Head of caudate nucleus (tissue), 42 donors: ENCODE measurements around the gene UBR1.
A peak's percentile ranks its signal among the peaks of the same experiment; 100 is the strongest.
"Not testable (repeated sequence)": the region's sequence is repeated elsewhere in the genome, so short reads cannot be mapped to it uniquely, and the experiment has no call there.

Source experiments
- DNase-seq, 42 donors: peaks; one replicate each; pipeline versions ENCODE4 v3.0.0 to v3.0.0-alpha.2; 2020 to 2021; ENCODE audit warnings: mixed read lengths in 7 of 42
- intact Hi-C: fragments of 100-400 bp; cut with DNase I; formaldehyde crosslinking; loops from one replicate; pipeline ENCODE4 v1.15.0; 2022

The UBR1 gene

GRCh38 chr15:42929306-42929848, 176.5 kb downstream of the UBR1 start:
- intact Hi-C loops: loop anchor here (10.0 kb wide), 1 partner anchor 225 kb away; no protein-coding TSS in a partner anchor
- DNase-seq: no peak

GRCh38 chr15:42921342-42921731, 184.5 kb downstream of the UBR1 start:
- intact Hi-C loops: loop anchor here (5.0 to 10.0 kb wide), 2 partner anchors 184 to 217 kb away; partner anchors contain the start of gene CDAN1
- peak in 41 of 42 donors; percentile 17 to 78 (median 46) for DNase-seq

DNA sequence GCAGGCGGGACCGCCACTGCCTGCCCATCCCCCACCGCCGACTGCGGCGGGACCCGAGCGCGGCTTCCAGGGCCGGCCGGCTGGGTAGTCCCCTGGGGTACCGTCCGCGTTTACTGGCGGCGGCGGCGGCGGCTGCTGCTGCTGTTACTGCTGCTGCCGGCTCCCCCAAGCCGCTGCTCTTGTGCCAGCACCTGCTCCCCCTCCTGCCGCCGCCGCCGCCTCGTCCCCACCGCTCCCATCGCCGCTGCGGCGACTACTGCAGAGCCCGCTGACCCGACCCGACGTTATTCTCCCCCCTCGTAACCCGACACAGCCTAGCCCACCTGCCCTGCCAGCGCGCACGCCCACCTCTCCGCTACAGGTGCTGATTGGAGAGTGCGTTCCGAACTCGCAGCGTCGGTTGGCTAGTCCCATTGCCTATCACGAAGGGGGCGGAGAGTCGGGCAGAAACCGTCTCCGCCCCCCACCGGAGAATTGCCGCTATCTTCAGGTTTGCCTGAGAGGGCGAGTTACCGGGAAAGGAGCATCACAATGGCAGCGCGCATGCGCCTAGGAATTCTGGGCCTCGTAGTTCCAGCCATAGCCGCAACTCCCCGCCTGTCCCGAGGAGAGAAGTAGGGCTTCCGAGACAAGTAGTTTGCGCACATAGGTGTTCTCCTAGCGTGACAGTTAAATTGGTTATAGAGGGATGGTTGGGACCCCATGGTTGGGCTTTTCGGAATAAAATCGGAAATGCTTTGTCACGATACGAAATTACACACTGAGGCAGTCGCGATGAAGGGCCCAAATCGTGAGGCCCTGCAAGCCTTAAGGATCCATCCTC, 185.1 kb downstream of the UBR1 start, which contains the start of gene TTBK2:
TTBK2 (minus strand) TSS at position 260 of the 823 bp plus-strand sequence. CDS start 42,161 bp downstream, outside the sequence.
- intact Hi-C loops: loop anchor here (5.0 to 10.0 kb wide), 2 partner anchors 183 to 216 kb away; partner anchors contain the start of gene CDAN1
- peak; percentile 97 to 100 (median 99) for DNase-seq

DNA sequence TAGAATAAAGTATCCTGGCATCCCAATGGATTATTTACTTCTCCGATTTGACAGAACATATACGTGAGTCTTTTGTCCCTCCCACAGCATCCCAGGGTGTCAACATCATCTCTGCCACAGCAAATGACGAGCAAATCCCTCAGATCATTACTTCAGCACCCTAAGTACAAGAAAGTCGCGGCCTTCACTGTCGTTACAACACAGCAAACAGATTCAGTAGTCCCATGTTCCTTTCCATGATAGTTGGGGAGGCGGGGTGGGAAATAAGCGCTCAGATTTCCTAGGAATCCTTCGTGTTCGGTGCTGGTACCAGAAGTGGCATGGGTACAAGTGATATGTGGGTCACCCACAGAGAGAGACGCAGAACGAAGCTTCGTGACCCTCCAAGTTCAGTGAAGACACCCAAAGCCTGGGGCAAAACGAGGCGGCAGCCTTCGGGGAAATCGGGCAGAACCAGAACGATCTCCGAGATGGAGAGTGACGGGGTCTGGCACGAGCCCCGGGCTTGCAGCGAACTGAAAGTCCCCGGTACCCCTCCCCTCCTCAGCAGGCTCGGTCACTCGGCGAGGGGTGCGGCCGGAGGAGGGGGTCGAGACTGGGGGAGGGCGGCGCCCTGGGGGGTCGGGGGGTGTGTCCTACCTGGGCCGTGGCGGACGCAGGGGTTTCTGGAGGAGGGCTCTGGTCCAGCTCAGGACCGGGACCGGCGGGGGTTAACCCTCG, 185.9 kb downstream of the UBR1 start:
- peak in 38 of 42 donors; percentile 3 to 69 (median 33) for DNase-seq
- intact Hi-C loops: loop anchor here (5.0 to 10.0 kb wide), 2 partner anchors 183 to 215 kb away; partner anchors contain the start of gene CDAN1

GRCh38 chr15:42919308-42919707, 186.5 kb downstream of the UBR1 start:
- intact Hi-C loops: no loop called here
- no peak for DNase-seq

DNA sequence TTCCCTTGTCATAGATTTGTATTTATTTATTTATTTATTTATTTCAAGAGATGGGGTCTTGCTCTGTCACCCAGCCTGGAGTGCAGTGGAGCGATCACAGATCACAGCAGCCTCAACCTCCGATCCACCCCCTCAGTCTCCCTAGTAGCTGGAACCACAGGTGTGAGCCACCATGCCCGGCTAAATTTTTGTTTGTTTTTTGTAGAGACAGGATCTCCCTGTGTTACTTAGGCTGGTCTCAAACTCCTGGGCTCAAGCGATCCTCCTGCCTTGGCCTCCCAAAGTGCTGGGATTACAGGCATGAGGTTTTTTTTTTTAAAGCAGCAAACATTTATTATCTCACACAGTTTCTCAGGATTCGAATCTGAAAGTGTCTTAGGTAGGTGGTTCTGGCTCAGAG, 187.8 kb downstream of the UBR1 start:
- intact Hi-C loops: no loop called here

DNA sequence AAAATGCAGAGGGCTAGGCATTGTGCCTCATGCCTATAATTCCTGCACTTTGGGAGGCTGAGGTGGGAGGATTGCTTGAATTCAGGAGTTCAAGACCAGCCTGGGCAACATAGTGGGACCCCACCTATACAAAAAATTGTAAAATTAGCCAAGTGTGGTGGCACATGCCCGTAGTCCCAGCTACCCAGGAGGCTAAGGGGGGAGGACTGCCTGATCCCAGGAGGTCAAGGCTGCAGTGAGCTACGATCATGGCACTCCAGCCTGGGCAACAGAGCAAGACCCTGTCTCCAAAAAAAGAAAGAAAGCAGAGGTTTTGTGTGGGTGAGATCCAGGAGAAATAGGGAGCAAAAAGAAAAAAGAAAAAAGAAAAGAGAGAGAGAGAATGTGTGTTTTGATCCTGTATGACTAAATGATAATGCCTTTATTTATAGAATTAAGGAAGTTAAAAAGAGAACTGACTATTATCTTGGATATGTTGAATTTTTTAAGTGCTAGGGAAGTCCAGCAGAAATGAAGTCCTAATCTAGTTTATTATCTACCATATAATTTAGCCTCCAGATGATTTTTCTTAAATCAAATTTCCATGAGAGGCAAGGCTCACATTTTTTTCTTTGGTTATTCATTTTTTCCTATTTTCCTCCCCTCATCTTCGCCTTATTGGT, 190.1 kb downstream of the UBR1 start:
- intact Hi-C loops: no loop called here

More for the DNA sequence above, 187.8 kb downstream of the UBR1 start:
- DNase-seq: no peak

DNA sequence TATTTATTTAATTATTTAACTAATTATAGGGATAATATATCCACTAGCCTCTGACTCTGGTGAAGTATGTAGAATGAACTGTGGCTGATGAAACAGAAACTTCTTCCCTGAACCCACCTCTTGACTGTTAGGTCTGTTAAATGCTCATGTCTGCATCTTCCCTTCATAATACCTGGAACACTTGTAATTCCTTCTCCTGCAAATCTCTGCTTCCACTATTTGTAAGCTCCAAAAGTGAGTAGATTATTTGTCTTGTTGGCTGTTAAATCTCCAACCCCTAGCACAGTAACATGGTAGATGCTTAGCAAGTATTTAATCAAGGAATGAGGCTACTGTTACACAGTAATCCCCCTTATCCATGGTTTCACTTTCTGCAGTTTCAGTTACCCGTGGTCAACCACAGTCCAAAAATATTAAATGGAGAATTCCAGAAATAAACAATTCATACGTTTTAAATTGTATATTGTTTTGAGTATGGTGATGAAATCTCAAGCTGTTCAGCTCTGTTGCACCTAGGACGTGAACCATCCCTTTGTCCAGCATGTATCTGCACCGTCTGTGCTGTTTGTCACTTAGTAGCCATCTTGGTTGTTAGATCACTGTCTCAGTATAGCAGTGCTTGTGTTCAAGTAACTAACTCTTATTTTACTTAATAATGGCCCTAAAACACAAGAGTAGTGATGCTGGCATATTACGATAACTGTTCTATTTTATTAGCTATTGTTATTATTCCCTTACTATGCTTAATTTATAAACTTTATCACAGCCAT, 190.9 kb downstream of the UBR1 start:
- no peak for DNase-seq
- intact Hi-C loops: no loop called here

More for the DNA sequence above, 190.1 kb downstream of the UBR1 start:
- DNase-seq: no peak

- intact Hi-C loops: no loop called here
- DNase-seq: no peak
These were observed 194.7 kb downstream of the UBR1 start for GRCh38 chr15:42911058-42911592.

DNA sequence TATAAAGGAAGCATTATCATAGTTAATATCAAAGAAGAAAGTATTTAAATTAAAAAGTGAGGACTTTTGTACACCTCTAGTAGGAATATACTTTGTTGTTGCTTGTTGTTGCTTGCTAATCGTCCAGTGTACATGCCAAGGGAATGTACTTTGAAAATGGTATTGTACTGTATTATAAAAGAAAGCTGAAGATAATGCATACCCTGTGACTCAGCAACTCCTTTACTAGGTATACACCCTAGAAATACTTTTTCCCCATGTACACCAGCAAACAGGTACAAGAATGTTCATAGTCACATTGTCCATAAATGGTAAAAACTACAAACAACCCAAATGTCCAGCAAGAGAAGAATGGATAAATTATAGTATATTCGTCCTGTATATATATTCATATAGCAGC, 197.3 kb downstream of the UBR1 start:
- intact Hi-C loops: no loop called here
- no peak for DNase-seq

- DNase-seq: no peak
- intact Hi-C loops: no loop called here
These were observed 202.2 kb downstream of the UBR1 start for GRCh38 chr15:42903388-42904324.

DNA sequence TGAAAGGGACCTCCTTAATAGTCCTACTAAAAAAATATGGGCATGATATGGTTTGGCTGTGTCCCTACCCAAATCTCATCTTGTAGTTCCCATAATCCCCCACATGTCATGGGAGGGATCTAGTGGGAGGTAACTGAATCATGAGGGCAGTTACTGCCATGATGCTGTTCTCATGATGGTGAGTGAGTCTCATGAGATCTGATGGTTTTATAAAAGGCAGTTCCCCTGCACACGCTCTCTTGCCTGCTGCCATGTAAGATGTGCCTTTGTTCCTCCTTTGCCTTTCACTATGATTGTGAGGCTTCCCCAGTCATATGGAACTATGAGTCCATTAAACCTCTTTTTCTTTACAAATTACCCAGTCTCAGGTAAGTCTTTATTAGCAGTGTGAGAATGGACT, 211.9 kb downstream of the UBR1 start:
- DNase-seq: not testable (repeated sequence)

More for the DNA sequence above, 211.9 kb downstream of the UBR1 start:
- intact Hi-C loops: not testable (repeated sequence)
